Transverse colon (tissue), 4 donors: Measurements from ENCODE around the gene TSG101.

Experiments
- CTCF ChIP-seq, 5 experiments: fragments of 200-600 bp in 3 of 5; fragments of 450-650 bp in 2 of 5; sonication (generic) in 3 of 5; IDR thresholded peaks; 1 replicate in 2 of 5; 2 replicates in 3 of 5; pipeline ENCODE4 v1.5.1; 2016 to 2017; ENCODE audit warnings: antibody characterized with exemption in 5 of 5, inconsistent platforms in 3 of 5, mild to moderate bottlenecking in 2 of 5, moderate library complexity in 1 of 5
- EP300 ChIP-seq: sonication (generic); formaldehyde crosslinking; IDR thresholded peaks from one replicate; pipeline ENCODE4 v1.6.1; 2017; ENCODE audit warnings: antibody characterized with exemption, low read depth
- POLR2A ChIP-seq: fragments of 450-650 bp; IDR thresholded peaks from one replicate; pipeline ENCODE4 v1.6.1; 2016; ENCODE audit warnings: antibody characterized with exemption, mild to moderate bottlenecking, moderate library complexity
- POLR2AphosphoS5 ChIP-seq, 3 donors: sonication (generic); formaldehyde crosslinking; IDR thresholded peaks; one replicate each; pipeline ENCODE4 v1.6.1; 2016; ENCODE audit warnings: antibody characterized with exemption in 3 of 3

- TF ChIP-seq CTCF (IDR thresholded peaks at IDR 0.05) (no peak), POLR2AphosphoS5 (IDR thresholded peaks at IDR 0.05) (no peak), EP300 (no peak), POLR2A (no peak)
Measured at GRCh38 chr11:18536209-18536608, 9.5 kb upstream of the TSG101 start.
